ENCODE results near the gene FABP3. TPM values are rescaled to one million over a fixed set of nuclear protein-coding genes. Genes with fewer than 3 reads are reported as not detected.

Gene FABP3
- total and polyA plus RNA-seq, 5 experiments from 2014 or later: not detected

- H3K4me3 Mint-ChIP-seq: no peak overlapping the region
- H3K27me3 Mint-ChIP-seq: no peaks in the 10 kb centered on the region
- no peak for DNase-seq
- H3K9me3 Mint-ChIP-seq: no peaks in the 10 kb centered on the region
- POLR2A ChIA-PET: no interaction called here
- no peaks in the 10 kb centered on the region for H3K4me1 Mint-ChIP-seq
- ATAC-seq: no peak
- no peak overlapping the region for H3K27ac Mint-ChIP-seq
- H3K36me3 Mint-ChIP-seq: peaks cover 0 to 54% (median 17%) of the 10 kb centered on the region in 3 donors
Measured at GRCh38 chr1:31324093-31324492, 48.8 kb downstream of the FABP3 start.

- Mint-ChIP-seq H3K9me3 (no peaks in the 10 kb centered on the region), H3K4me1 (peaks cover 0 to 8% (median 0%) of the 10 kb centered on the region in 4 donors), H3K4me3 (no peak overlapping the region), H3K27me3 (no peaks in the 10 kb centered on the region), H3K36me3 (peaks cover 0 to 90% (median 43%) of the 10 kb centered on the region in 3 donors), H3K27ac (no peak overlapping the region)
- POLR2A ChIA-PET: no interaction called here
- no peak for ATAC-seq
- no peak for DNase-seq
Measured at GRCh38 chr1:31318146-31318545, 54.7 kb downstream of the FABP3 start.

- POLR2A ChIA-PET: no interaction called here
- no peak overlapping the region for H3K4me3 Mint-ChIP-seq
- peaks cover 5 to 89% (median 50%) of the 10 kb centered on the region in 3 donors for H3K36me3 Mint-ChIP-seq
- H3K9me3 Mint-ChIP-seq: no peaks in the 10 kb centered on the region
- H3K27me3 Mint-ChIP-seq: no peaks in the 10 kb centered on the region
- DNase-seq (no peak), ATAC-seq (no peak)
- no peak overlapping the region for H3K27ac Mint-ChIP-seq
- H3K4me1 Mint-ChIP-seq: peaks cover 0 to 8% (median 2%) of the 10 kb centered on the region in 4 donors
Measured at GRCh38 chr1:31315902-31316301, 57.0 kb downstream of the FABP3 start.

Other genes with a start within 250 kb of the FABP3 start
- not detected for gene NKAIN1, start 133.2 kb downstream of the FABP3 start, total RNA-seq
- gene NKAIN1, start 133.2 kb downstream of the FABP3 start, polyA plus RNA-seq: not detected
- 10 to 100 TPM; 69.6 to 76.6 TPM for gene SNRNP40, start 76.3 kb downstream of the FABP3 start, total RNA-seq
- 100 to 1,000 TPM in 1 of 3 donors, 10 to 100 TPM in 2; 83.9 to 109 (median 96.2) TPM for gene SNRNP40, start 76.3 kb downstream of the FABP3 start, polyA plus RNA-seq
- gene ZCCHC17, start 76.0 kb downstream of the FABP3 start, total RNA-seq: 10 to 100 TPM; 19.0 to 23.1 TPM
- gene ZCCHC17, start 76.0 kb downstream of the FABP3 start, polyA plus RNA-seq: 10 to 100 TPM; 39.5 to 48.2 (median 45.4) TPM
- not detected for gene SERINC2, start 40.1 kb upstream of the FABP3 start, total RNA-seq
- not detected for gene SERINC2, start 40.1 kb upstream of the FABP3 start, polyA plus RNA-seq
- gene TINAGL1, start 203.4 kb upstream of the FABP3 start, total RNA-seq: not detected
- not detected for gene TINAGL1, start 203.4 kb upstream of the FABP3 start, polyA plus RNA-seq
- not detected for gene HCRTR1, start 244.6 kb upstream of the FABP3 start, total RNA-seq
- not detected for gene HCRTR1, start 244.6 kb upstream of the FABP3 start, polyA plus RNA-seq